GM12878 (cell line): ENCODE measurements around the gene MRPS14. TPM values are rescaled to one million over a fixed set of nuclear protein-coding genes. Genes with fewer than 3 reads are reported as not detected.

Source experiments
- ATF7 ChIP-seq: fragments of 450-650 bp; IDR thresholded peaks from 2 replicates; pipeline ENCODE4 v1.6.1; 2016; ENCODE audit warnings: low read depth, mild to moderate bottlenecking
- BACH1 ChIP-seq: fragments of 450-650 bp; IDR thresholded peaks from 2 replicates; pipeline ENCODE4 v1.6.1; 2017; ENCODE audit warnings: mild to moderate bottlenecking, borderline replicate concordance
- CBFB ChIP-seq: IDR thresholded peaks from 2 replicates; pipeline ENCODE4 v1.6.1; 2016; ENCODE audit warnings: antibody characterized with exemption, low read depth
- E2F4 ChIP-seq: IDR thresholded peaks from 2 replicates; pipeline ENCODE4 v1.6.1; 2012; ENCODE audit warnings: low read depth, low read length, improper control_type of control experiment
- E2F8 ChIP-seq: fragments of 450-650 bp; IDR thresholded peaks from 2 replicates; pipeline ENCODE4 v1.6.1; 2018; ENCODE audit warnings: mild to moderate bottlenecking, low read depth, moderate library complexity; ENCODE audit not compliant: partially characterized antibody
- ELK1 ChIP-seq: IDR thresholded peaks from 2 replicates; pipeline ENCODE4 v1.6.1; 2012; ENCODE audit warnings: low read depth, low read length, improper control_type of control experiment
- HCFC1 ChIP-seq: fragments of 150-350 bp; IDR thresholded peaks from 2 replicates; pipeline ENCODE4 v1.6.1; 2014; ENCODE audit warnings: low read length
- HSF1 ChIP-seq: fragments of 150-350 bp; IDR thresholded peaks from 2 replicates; pipeline ENCODE4 v1.6.1; 2014; ENCODE audit warnings: mild to moderate bottlenecking, low read depth, low read length
- KAT2A ChIP-seq: conservative IDR thresholded peaks from 2 replicates; pipeline ENCODE4 v1.6.1; 2011; ENCODE audit warnings: low read depth, low read length; ENCODE audit not compliant: control insufficient read depth
- KDM1A ChIP-seq: fragments of 200-600 bp; sonication (generic); IDR thresholded peaks from 2 replicates; pipeline ENCODE4 v1.6.1; 2016; ENCODE audit warnings: borderline replicate concordance
- NFIC ChIP-seq: IDR thresholded peaks from 2 replicates; pipeline ENCODE4 v1.6.1; 2012; ENCODE audit warnings: low read depth, mild to moderate bottlenecking, inconsistent platforms, low read length, moderate library complexity
- PBX3 ChIP-seq: IDR thresholded peaks from 2 replicates; pipeline ENCODE4 v1.6.1; 2011; ENCODE audit warnings: mild to moderate bottlenecking, low read depth, low read length, moderate library complexity; ENCODE audit not compliant: insufficient replicate concordance
- RAD21 ChIP-seq: IDR thresholded peaks from 2 replicates; pipeline ENCODE4 v1.6.1; 2011; ENCODE audit warnings: mild to moderate bottlenecking, low read depth, low read length, moderate library complexity; ENCODE audit not compliant: insufficient read depth
- RFX5 ChIP-seq: IDR thresholded peaks from 2 replicates; pipeline ENCODE4 v1.6.1; 2011; ENCODE audit warnings: low read depth, low read length, improper control_type of control experiment
- SMARCA5 ChIP-seq: fragments of 450-650 bp; IDR thresholded peaks from 2 replicates; pipeline ENCODE4 v1.6.1; 2017; ENCODE audit warnings: mild to moderate bottlenecking
- SMC3 ChIP-seq: IDR thresholded peaks from 2 replicates; pipeline ENCODE4 v1.6.1; 2011; ENCODE audit warnings: low read length, improper control_type of control experiment, borderline replicate concordance
- SPI1 ChIP-seq: IDR thresholded peaks from 2 replicates; pipeline ENCODE4 v1.6.1; 2011; ENCODE audit warnings: low read depth, mild to moderate bottlenecking, low read length, moderate library complexity, borderline replicate concordance; ENCODE audit not compliant: insufficient read depth
- TAF1 ChIP-seq: IDR thresholded peaks from 2 replicates; pipeline ENCODE4 v1.6.1; 2011; ENCODE audit warnings: mild to moderate bottlenecking, low read depth, low read length, borderline replicate concordance
- TARDBP ChIP-seq: IDR thresholded peaks from 2 replicates; pipeline ENCODE4 v1.6.1; 2016; ENCODE audit warnings: borderline replicate concordance
- USF2 ChIP-seq: IDR thresholded peaks from 2 replicates; pipeline ENCODE4 v1.6.1; 2011; ENCODE audit warnings: low read depth, low read length, improper control_type of control experiment, borderline replicate concordance
- YBX1 ChIP-seq: fragments of 450-650 bp; IDR thresholded peaks from 2 replicates; pipeline ENCODE4 v1.6.1; 2016; ENCODE audit warnings: antibody characterized with exemption
- YY1 ChIP-seq: IDR thresholded peaks from 2 replicates; pipeline ENCODE4 v1.6.1; 2011; ENCODE audit warnings: low read depth, mild to moderate bottlenecking, low read length
- polyA plus RNA-seq, 11 experiments: library from polyadenylated mRNA; depleted of rRNA in 4 of 11; unstranded in 6 of 11; stranded (reverse) in 5 of 11; fragments of >200 nt; fragmentation: Nextera tagmentation in 4 of 11; fragmentation: Illumina TruSeq in 1 of 11; extraction: Ambion mirVana in 4 of 11; extraction: Trizol in 1 of 11; gene quantifications; 1 replicate in 1 of 11; 2 replicates in 10 of 11; pipeline versions ENCODE4 v1.2.1 to v1.2.3, GENCODE V29; 2011 to 2016; ENCODE audit warnings: inconsistent platforms in 2 of 11, missing spikeins in 2 of 11, low read depth in 1 of 11
- total RNA-seq, 4 experiments: library from RNA; depleted of rRNA in 3 of 4; stranded (reverse); fragments of >200 nt in 3 of 4; fragmentation: Illumina TruSeq in 1 of 4; extraction: Trizol in 1 of 4; gene quantifications; 2 replicates each; pipeline versions ENCODE4 v1.2.1 to v1.2.3, GENCODE V29; 2013 to 2021

Gene MRPS14
- total and polyA plus RNA-seq, 10 of the 15 experiments (the other 5 are each of a cell fraction or from before 2014, with no cell fraction given), result 31.1 to 224 (median 50.4) TPM

- peak; percentile 95 for TF ChIP-seq E2F8
- peak; percentile 82 for TF ChIP-seq CBFB
- TF ChIP-seq BACH1, result peak; percentile 34; the same call in 1 of the 2 replicates
- peak; percentile 98 for TF ChIP-seq ATF7
- 0 out of 2 replicates have a peak, but pooled peaks have one; percentile 26 for TF ChIP-seq RFX5
- TF ChIP-seq PBX3, result no peak
- TF ChIP-seq YBX1, result no peak
- TF ChIP-seq NFIC, result peak; percentile 13; the same call in 1 of the 2 replicates
- TF ChIP-seq TAF1, result peak; percentile 89
- 0 out of 2 replicates have a peak, but pooled peaks have one; percentile 72 for TF ChIP-seq TARDBP
- no peak for TF ChIP-seq KDM1A
- no peak; the same call in 1 of the 2 replicates for TF ChIP-seq SPI1
- TF ChIP-seq E2F4, result peak; percentile 67
- TF ChIP-seq YY1, result peak; percentile 98
- TF ChIP-seq KAT2A, result no peak
- peak; percentile 84 for TF ChIP-seq HCFC1
- TF ChIP-seq RAD21, result no peak
- no peak for TF ChIP-seq HSF1
- no peak for TF ChIP-seq SMARCA5
- peak; percentile 84 for TF ChIP-seq USF2
- TF ChIP-seq SMC3, result no peak
- peak; percentile 63 for TF ChIP-seq ELK1
Observed at GRCh38 chr1:174999216-174999935, 23.8 kb downstream of the MRPS14 start (continued).
